SHP77 treated with DMSO at 0.1 percent for 48 hours (cell line): Measurements from ENCODE around the gene SHC1.

Experiments used
- DNase-seq: peaks from one replicate; lab custom pipeline; 2025; lab: John Stamatoyannopoulos, UW

SHC1 gene

GRCh38 chr1:155008015-155008941 is 37.7 kb upstream of the SHC1 start:
- DNase-seq, result no peak

- DNase-seq, result no peak
These were observed 36.8 kb upstream of the SHC1 start for GRCh38 chr1:155007251-155007828.

- no peak for DNase-seq
These were observed 36.1 kb upstream of the SHC1 start for GRCh38 chr1:155006601-155007101.

- no peak for DNase-seq
These were observed 34.8 kb upstream of the SHC1 start for GRCh38 chr1:155005076-155006011.

- DNase-seq, result no peak
These were observed 34.0 kb upstream of the SHC1 start for GRCh38 chr1:155004352-155005075.

GRCh38 chr1:155003766-155004351 is 33.3 kb upstream of the SHC1 start:
- DNase-seq, result peak; percentile 57

GRCh38 chr1:155003227-155003765 is 32.7 kb upstream of the SHC1 start:
- DNase-seq, result no peak

- no peak for DNase-seq
These were observed 32.1 kb upstream of the SHC1 start, which contains the start of gene ZBTB7B for GRCh38 chr1:155002464-155003226. TSS of gene ZBTB7B (plus strand) at chr1:155002802. CDS start at chr1:155014661, 11,859 bp downstream.

- peak; percentile 99 for DNase-seq
These were observed 31.3 kb upstream of the SHC1 start for GRCh38 chr1:155001675-155002463.

GRCh38 chr1:155001425-155001674 is 30.8 kb upstream of the SHC1 start:
- DNase-seq, result no peak

- DNase-seq, result peak; percentile 94
These were observed 30.3 kb upstream of the SHC1 start for GRCh38 chr1:155000726-155001424.

- DNase-seq, result peak; percentile 83
These were observed 29.8 kb upstream of the SHC1 start for GRCh38 chr1:155000411-155000725.

GRCh38 chr1:154999571-155000410 is 29.2 kb upstream of the SHC1 start:
- DNase-seq, result peak; percentile 43

- DNase-seq, result peak; percentile 83
These were observed 28.4 kb upstream of the SHC1 start for GRCh38 chr1:154998818-154999570.

- DNase-seq, result no peak
These were observed 27.7 kb upstream of the SHC1 start for GRCh38 chr1:154998201-154998780.

GRCh38 chr1:154996966-154997701 is 26.6 kb upstream of the SHC1 start:
- DNase-seq, result no peak
